ENCODE measurements around the gene FAM229A. TPM values are rescaled to one million over a fixed set of nuclear protein-coding genes. Genes with fewer than 3 reads are reported as not detected.

Gene FAM229A
- total and polyA plus RNA-seq, 9 of the 15 experiments (the other 6 are each of a cell fraction or from before 2014, with no cell fraction given), result 0.04 to 21.6 (median 7.4) TPM

- TF ChIP-seq ZNF76 (CRISPR knock-in tag; IDR thresholded peaks at IDR 0.05; ENCODE audit: borderline replicate concordance) (no peak), CREB5 (CRISPR knock-in tag; IDR thresholded peaks at IDR 0.05) (no peak), ZNF766 (CRISPR knock-in tag; conservative IDR thresholded peaks at IDR 0.05) (peak; percentile 69), PCBP1 (IDR thresholded peaks at IDR 0.05; ENCODE audit: low read depth, low read length, poor library complexity, severe bottlenecking) (no peak), KLF16 (IDR thresholded peaks at IDR 0.05) (peak; percentile 98), ZNF146 (CRISPR knock-in tag; IDR thresholded peaks at IDR 0.05; ENCODE audit: unreplicated experiment) (no peak), MCM5 (IDR thresholded peaks at IDR 0.05; ENCODE audit: low read depth) (no peak), ETV5 (CRISPR knock-in tag; IDR thresholded peaks at IDR 0.05; ENCODE audit: low read depth) (peak; percentile 31; the same call in 1 of the 2 replicates), POLR2A (conservative IDR thresholded peaks at IDR 0.05) (peak; percentile 46), ARNT (IDR thresholded peaks at IDR 0.05) (peak; percentile 97 to 98), MTA1 (IDR thresholded peaks at IDR 0.05; ENCODE audit: borderline replicate concordance) (peak; percentile 90), MED1 (CRISPR knock-in tag; IDR thresholded peaks at IDR 0.05; ENCODE audit: borderline replicate concordance) (no peak), SP1 (CRISPR knock-in tag; IDR thresholded peaks at IDR 0.05) (peak; percentile 80), HNRNPL (IDR thresholded peaks at IDR 0.05; ENCODE audit: low read depth, low read length) (no peak), RFX7 (CRISPR knock-in tag; IDR thresholded peaks at IDR 0.05) (no peak), HDAC8 (tag; IDR thresholded peaks at IDR 0.05) (no peak), NFATC3 (IDR thresholded peaks at IDR 0.05) (peak; percentile 82; the same call in 1 of the 2 replicates), TAF1 (IDR thresholded peaks at IDR 0.05; ENCODE audit: control insufficient read depth, extremely low read depth, insufficient read depth, low read length, severe bottlenecking) (peak; percentile 68), NCOR1 (IDR thresholded peaks at IDR 0.05) (peak; percentile 99), ATF4 (CRISPR knock-in tag; IDR thresholded peaks at IDR 0.05) (no peak), ZNF785 (CRISPR knock-in tag; IDR thresholded peaks at IDR 0.05) (no peak)
- TF ChIP-seq, protein P1, sequence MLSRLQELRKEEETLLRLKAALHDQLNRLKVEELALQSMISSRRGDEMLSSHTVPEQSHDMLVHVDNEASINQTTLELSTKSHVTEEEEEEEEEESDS (CRISPR knock-in tag; IDR thresholded peaks at IDR 0.05), result no peak
- TF ChIP-seq, protein P2, sequence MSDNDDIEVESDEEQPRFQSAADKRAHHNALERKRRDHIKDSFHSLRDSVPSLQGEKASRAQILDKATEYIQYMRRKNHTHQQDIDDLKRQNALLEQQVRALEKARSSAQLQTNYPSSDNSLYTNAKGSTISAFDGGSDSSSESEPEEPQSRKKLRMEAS (CRISPR knock-in tag; IDR thresholded peaks at IDR 0.05), result peak; percentile 8; the same call in 1 of the 2 replicates
- TF ChIP-seq, protein P3, sequence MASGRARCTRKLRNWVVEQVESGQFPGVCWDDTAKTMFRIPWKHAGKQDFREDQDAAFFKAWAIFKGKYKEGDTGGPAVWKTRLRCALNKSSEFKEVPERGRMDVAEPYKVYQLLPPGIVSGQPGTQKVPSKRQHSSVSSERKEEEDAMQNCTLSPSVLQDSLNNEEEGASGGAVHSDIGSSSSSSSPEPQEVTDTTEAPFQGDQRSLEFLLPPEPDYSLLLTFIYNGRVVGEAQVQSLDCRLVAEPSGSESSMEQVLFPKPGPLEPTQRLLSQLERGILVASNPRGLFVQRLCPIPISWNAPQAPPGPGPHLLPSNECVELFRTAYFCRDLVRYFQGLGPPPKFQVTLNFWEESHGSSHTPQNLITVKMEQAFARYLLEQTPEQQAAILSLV (tag; IDR thresholded peaks at IDR 0.05), result peak; percentile 49; the same call in 1 of the 2 replicates
Observed at GRCh38 chr1:32390904-32391870, 28.9 kb upstream of the FAM229A start (continued).

Measured in K562 (cell line).